CD4-positive, alpha-beta T cell treated with Interferon gamma for 1 hour (primary cell): ENCODE results near the gene KCTD7.
"Not testable (repeated sequence)": the region's sequence is repeated elsewhere in the genome, so short reads cannot be mapped to it uniquely, and the experiment has no call there.

Source experiments
- DNase-seq: peaks from one replicate; pipeline ENCODE4 v3.0.0-alpha.2; 2020

The KCTD7 gene

GRCh38 chr7:66628361-66629221, at the start of gene KCTD7:
Gene KCTD7 (plus strand): TSS chr7:66628881. CDS start chr7:66629065, 184 bp downstream.
- DNase-seq = peak; percentile 98

GRCh38 chr7:66580380-66580779, 48.3 kb upstream of the KCTD7 start:
- not testable (repeated sequence) for DNase-seq

- DNase-seq = not testable (repeated sequence)
Observed at GRCh38 chr7:66582816-66583489, 45.7 kb upstream of the KCTD7 start.

- DNase-seq = no peak
Observed at GRCh38 chr7:66583490-66584110, 45.1 kb upstream of the KCTD7 start.

- DNase-seq = no peak
Observed at GRCh38 chr7:66586181-66586580, 42.5 kb upstream of the KCTD7 start.

GRCh38 chr7:66588226-66588625, 40.5 kb upstream of the KCTD7 start:
- not testable (repeated sequence) for DNase-seq

- DNase-seq = not testable (repeated sequence)
Observed at GRCh38 chr7:66588856-66589570, 39.7 kb upstream of the KCTD7 start.

- DNase-seq = not testable (repeated sequence)
Observed at GRCh38 chr7:66590302-66591057, 38.2 kb upstream of the KCTD7 start.

- DNase-seq = peak; percentile 5
Observed at GRCh38 chr7:66591058-66591798, 37.5 kb upstream of the KCTD7 start.

GRCh38 chr7:66591799-66592596, 36.7 kb upstream of the KCTD7 start:
- peak; percentile 86 for DNase-seq

- DNase-seq = not testable (repeated sequence)
Observed at GRCh38 chr7:66592597-66593146, 36.0 kb upstream of the KCTD7 start.

GRCh38 chr7:66594082-66594481, 34.6 kb upstream of the KCTD7 start:
- DNase-seq = not testable (repeated sequence)

GRCh38 chr7:66597461-66597860, 31.2 kb upstream of the KCTD7 start:
- no peak for DNase-seq

GRCh38 chr7:66602159-66602558, 26.5 kb upstream of the KCTD7 start:
- no peak for DNase-seq

- DNase-seq = no peak
Observed at GRCh38 chr7:66604198-66604597, 24.5 kb upstream of the KCTD7 start.

- DNase-seq = not testable (repeated sequence)
Observed at GRCh38 chr7:66606540-66607291, 22.0 kb upstream of the KCTD7 start.

- no peak for DNase-seq
Observed at GRCh38 chr7:66609176-66609575, 19.5 kb upstream of the KCTD7 start.

GRCh38 chr7:66614596-66614995, 14.1 kb upstream of the KCTD7 start:
- not testable (repeated sequence) for DNase-seq

- DNase-seq = no peak
Observed at GRCh38 chr7:66615699-66616098, 13.0 kb upstream of the KCTD7 start.
